T-helper 17 cell (primary cell): Measurements from ENCODE around the gene C7orf57. TPM values are rescaled to one million over a fixed set of nuclear protein-coding genes. Genes with fewer than 3 reads are reported as not detected.
A peak's percentile ranks its signal among the peaks of the same experiment; 100 is the strongest.

Experiments
- ATAC-seq: fragments of 150-1000 bp; cut with Tn5 transposase; 2 replicates; pipeline ENCODE4 v1.10.0; 2021; ENCODE audit warnings: mild to moderate bottlenecking, moderate library complexity
- DNase-seq, 3 donors: peaks; one replicate each; pipeline versions ENCODE4 v3.0.0 to v3.0.0-alpha.2; 2020 to 2021
- H3K9me3 ChIP-seq: one replicate; pipeline ENCODE4 v1.7.0; 2013; ENCODE audit warnings: low read length, mild to moderate bottlenecking; ENCODE audit not compliant: control insufficient read depth, poor library complexity, severe bottlenecking
- H3K27ac Mint-ChIP-seq: one replicate; pipeline ENCODE4 v1.8.0; 2022; ENCODE audit warnings: mild to moderate bottlenecking, moderate library complexity, mixed read lengths
- H3K27me3 Mint-ChIP-seq: one replicate; pipeline ENCODE4 v1.8.0; 2022; ENCODE audit warnings: mixed read lengths
- H3K36me3 Mint-ChIP-seq: one replicate; pipeline ENCODE4 v1.8.0; 2022; ENCODE audit warnings: low read depth, mixed read lengths
- H3K4me1 Mint-ChIP-seq: one replicate; pipeline ENCODE4 v1.8.0; 2022; ENCODE audit warnings: mild to moderate bottlenecking, mixed read lengths
- H3K4me3 Mint-ChIP-seq: one replicate; pipeline ENCODE4 v1.8.0; 2022; ENCODE audit warnings: mild to moderate bottlenecking, moderate library complexity, mixed read lengths
- total RNA-seq, 4 donors: library from RNA in 2 of 4; stranded (reverse) in 2 of 4; gene quantifications; one replicate each; pipeline ENCODE4 v1.2.3 and lab custom pipeline; 2022 to 2026

Gene C7orf57
- total RNA-seq, 2 donors from 2014 or later = 0.29 to 0.30 TPM

GRCh38 chr7:48096273-48096672, 60.9 kb downstream of the C7orf57 start:
- Mint-ChIP-seq H3K4me1 (peaks cover 62% of the 10 kb centered on the region), H3K27me3 (no peaks in the 10 kb centered on the region), H3K36me3 (peaks cover 13% of the 10 kb centered on the region), H3K27ac (peak overlapping the region; percentile 95), H3K4me3 (peak overlapping the region; percentile 75)
- H3K9me3 ChIP-seq = no peaks in the 10 kb centered on the region
- DNase-seq (no peak), ATAC-seq (peak; percentile 42)

GRCh38 chr7:48097521-48098231, 62.3 kb downstream of the C7orf57 start:
- H3K27ac Mint-ChIP-seq = peak overlapping the region; percentile 95
- DNase-seq (no peak), ATAC-seq (peak; percentile 57)
- H3K4me3 Mint-ChIP-seq = peak overlapping the region; percentile 75
- H3K4me1 Mint-ChIP-seq = peaks cover 60% of the 10 kb centered on the region
- H3K36me3 Mint-ChIP-seq = peaks cover 18% of the 10 kb centered on the region
- no peaks in the 10 kb centered on the region for H3K27me3 Mint-ChIP-seq
- H3K9me3 ChIP-seq = no peaks in the 10 kb centered on the region

GRCh38 chr7:48098846-48099245, 63.5 kb downstream of the C7orf57 start:
- peak overlapping the region; percentile 75 for H3K4me3 Mint-ChIP-seq
- ATAC-seq = no peak

GRCh38 chr7:48099781-48100180, 64.4 kb downstream of the C7orf57 start:
- Mint-ChIP-seq H3K36me3 (peaks cover 19% of the 10 kb centered on the region), H3K4me3 (peak overlapping the region; percentile 47), H3K4me1 (peaks cover 52% of the 10 kb centered on the region), H3K27ac (peak overlapping the region; percentile 95), H3K27me3 (no peaks in the 10 kb centered on the region)
- ATAC-seq (no peak), DNase-seq (no peak)
- no peaks in the 10 kb centered on the region for H3K9me3 ChIP-seq

More at GRCh38 chr7:48098846-48099245, 63.5 kb downstream of the C7orf57 start:
- peaks cover 56% of the 10 kb centered on the region for H3K4me1 Mint-ChIP-seq
- no peaks in the 10 kb centered on the region for H3K27me3 Mint-ChIP-seq
- no peaks in the 10 kb centered on the region for H3K9me3 ChIP-seq
- H3K36me3 Mint-ChIP-seq = peaks cover 20% of the 10 kb centered on the region
- peak overlapping the region; percentile 95 for H3K27ac Mint-ChIP-seq
- no peak for DNase-seq

GRCh38 chr7:48101352-48101751, 66.0 kb downstream of the C7orf57 start:
- H3K4me1 Mint-ChIP-seq = peaks cover 43% of the 10 kb centered on the region
- H3K36me3 Mint-ChIP-seq = peaks cover 18% of the 10 kb centered on the region

GRCh38 chr7:48101968-48102367, 66.6 kb downstream of the C7orf57 start:
- DNase-seq (no peak), ATAC-seq (peak; percentile 53)
- no peaks in the 10 kb centered on the region for H3K9me3 ChIP-seq
- Mint-ChIP-seq H3K36me3 (peaks cover 15% of the 10 kb centered on the region), H3K4me3 (no peak overlapping the region), H3K4me1 (peaks cover 38% of the 10 kb centered on the region), H3K27me3 (no peaks in the 10 kb centered on the region), H3K27ac (peak overlapping the region; percentile 89)

More at GRCh38 chr7:48101352-48101751, 66.0 kb downstream of the C7orf57 start:
- H3K9me3 ChIP-seq = no peaks in the 10 kb centered on the region
- DNase-seq (no peak), ATAC-seq (no peak)
- no peaks in the 10 kb centered on the region for H3K27me3 Mint-ChIP-seq
- no peak overlapping the region for H3K4me3 Mint-ChIP-seq
- H3K27ac Mint-ChIP-seq = no peak overlapping the region

GRCh38 chr7:48102530-48102929, 67.2 kb downstream of the C7orf57 start:
- DNase-seq (no peak), ATAC-seq (no peak)
- H3K4me3 Mint-ChIP-seq = peak overlapping the region; percentile 68
- H3K27me3 Mint-ChIP-seq = no peaks in the 10 kb centered on the region
- H3K27ac Mint-ChIP-seq = peak overlapping the region; percentile 89
- H3K36me3 Mint-ChIP-seq = peaks cover 17% of the 10 kb centered on the region
- H3K4me1 Mint-ChIP-seq = peaks cover 36% of the 10 kb centered on the region
- H3K9me3 ChIP-seq = no peaks in the 10 kb centered on the region

- Mint-ChIP-seq H3K27me3 (no peaks in the 10 kb centered on the region), H3K4me1 (peaks cover 17% of the 10 kb centered on the region), H3K36me3 (peaks cover 15% of the 10 kb centered on the region), H3K4me3 (no peak overlapping the region), H3K27ac (no peak overlapping the region)
- ATAC-seq (no peak), DNase-seq (no peak)
- no peaks in the 10 kb centered on the region for H3K9me3 ChIP-seq
Measured at GRCh38 chr7:48105045-48105444, 69.7 kb downstream of the C7orf57 start.

- Mint-ChIP-seq H3K27ac (peak overlapping the region; percentile 59), H3K27me3 (no peaks in the 10 kb centered on the region), H3K4me3 (no peak overlapping the region), H3K36me3 (peaks cover 13% of the 10 kb centered on the region), H3K4me1 (peaks cover 21% of the 10 kb centered on the region)
- no peak for ATAC-seq
- no peak for DNase-seq
- no peaks in the 10 kb centered on the region for H3K9me3 ChIP-seq
Measured at GRCh38 chr7:48106906-48107659, 71.7 kb downstream of the C7orf57 start.

GRCh38 chr7:48107926-48108472, 72.7 kb downstream of the C7orf57 start:
- DNase-seq = no peak
- Mint-ChIP-seq H3K4me1 (peaks cover 16% of the 10 kb centered on the region), H3K27me3 (no peaks in the 10 kb centered on the region), H3K36me3 (peaks cover 10% of the 10 kb centered on the region), H3K4me3 (no peak overlapping the region), H3K27ac (no peak overlapping the region)
- H3K9me3 ChIP-seq = no peaks in the 10 kb centered on the region
- no peak for ATAC-seq

- Mint-ChIP-seq H3K27ac (peak overlapping the region; percentile 89), H3K4me1 (peaks cover 16% of the 10 kb centered on the region), H3K36me3 (peaks cover 8% of the 10 kb centered on the region), H3K4me3 (no peak overlapping the region), H3K27me3 (no peaks in the 10 kb centered on the region)
- H3K9me3 ChIP-seq = no peaks in the 10 kb centered on the region
- DNase-seq (no peak), ATAC-seq (no peak)
Measured at GRCh38 chr7:48108959-48109847, 73.9 kb downstream of the C7orf57 start.

- no peaks in the 10 kb centered on the region for H3K9me3 ChIP-seq
- ATAC-seq = peak; percentile 98
- Mint-ChIP-seq H3K36me3 (peaks cover 3% of the 10 kb centered on the region), H3K4me3 (peak overlapping the region; percentile 36), H3K27ac (peak overlapping the region; percentile 89), H3K4me1 (peaks cover 11% of the 10 kb centered on the region), H3K27me3 (no peaks in the 10 kb centered on the region)
- peak; percentile 66 to 89 (median 74) for DNase-seq
Measured at GRCh38 chr7:48109848-48110663, 74.7 kb downstream of the C7orf57 start.
